GM12878 (cell line): ENCODE measurements around the gene UBQLN4.

Experiments used
- ASH2L ChIP-seq: fragments of 300-600, 200-600 bp; sonication (generic); IDR thresholded peaks from 2 replicates; pipeline ENCODE4 v1.6.1; 2017; ENCODE audit warnings: low read depth, mild to moderate bottlenecking, borderline replicate concordance
- EZH2 ChIP-seq: IDR thresholded peaks from 2 replicates; pipeline ENCODE4 v1.6.1; 2012; ENCODE audit warnings: low read depth, mild to moderate bottlenecking, control low read depth, inconsistent platforms, low read length, borderline replicate concordance; ENCODE audit not compliant: control insufficient read depth
- MAX ChIP-seq: IDR thresholded peaks from 2 replicates; pipeline ENCODE4 v1.6.1; 2012; ENCODE audit warnings: low read depth, low read length, improper control_type of control experiment
- TAF1 ChIP-seq: IDR thresholded peaks from 2 replicates; pipeline ENCODE4 v1.6.1; 2011; ENCODE audit warnings: mild to moderate bottlenecking, low read depth, low read length, borderline replicate concordance
- ZNF207 ChIP-seq: fragments of 450-650 bp; IDR thresholded peaks from 2 replicates; pipeline ENCODE4 v1.6.1; 2014; ENCODE audit warnings: antibody characterized with exemption, mild to moderate bottlenecking, borderline replicate concordance
- TF ChIP-seq, protein P1 (sequence below), 3 experiments: IDR thresholded peaks in 2 of 3; conservative IDR thresholded peaks in 1 of 3; 2 replicates each; pipeline ENCODE4 v1.5.1; 2011; ENCODE audit warnings: low read depth in 3 of 3, low read length in 3 of 3, mild to moderate bottlenecking in 3 of 3, control low read depth in 2 of 3, moderate library complexity in 2 of 3, inconsistent platforms in 1 of 3, mixed read lengths in 1 of 3; ENCODE audit not compliant: control insufficient read depth in 2 of 3, insufficient read depth in 1 of 3; ENCODE audit errors: extremely low read depth in 1 of 3

- TF ChIP-seq, protein P1, sequence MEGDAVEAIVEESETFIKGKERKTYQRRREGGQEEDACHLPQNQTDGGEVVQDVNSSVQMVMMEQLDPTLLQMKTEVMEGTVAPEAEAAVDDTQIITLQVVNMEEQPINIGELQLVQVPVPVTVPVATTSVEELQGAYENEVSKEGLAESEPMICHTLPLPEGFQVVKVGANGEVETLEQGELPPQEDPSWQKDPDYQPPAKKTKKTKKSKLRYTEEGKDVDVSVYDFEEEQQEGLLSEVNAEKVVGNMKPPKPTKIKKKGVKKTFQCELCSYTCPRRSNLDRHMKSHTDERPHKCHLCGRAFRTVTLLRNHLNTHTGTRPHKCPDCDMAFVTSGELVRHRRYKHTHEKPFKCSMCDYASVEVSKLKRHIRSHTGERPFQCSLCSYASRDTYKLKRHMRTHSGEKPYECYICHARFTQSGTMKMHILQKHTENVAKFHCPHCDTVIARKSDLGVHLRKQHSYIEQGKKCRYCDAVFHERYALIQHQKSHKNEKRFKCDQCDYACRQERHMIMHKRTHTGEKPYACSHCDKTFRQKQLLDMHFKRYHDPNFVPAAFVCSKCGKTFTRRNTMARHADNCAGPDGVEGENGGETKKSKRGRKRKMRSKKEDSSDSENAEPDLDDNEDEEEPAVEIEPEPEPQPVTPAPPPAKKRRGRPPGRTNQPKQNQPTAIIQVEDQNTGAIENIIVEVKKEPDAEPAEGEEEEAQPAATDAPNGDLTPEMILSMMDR (IDR thresholded peaks at IDR 0.05 in 2 of 3, conservative IDR thresholded peaks at IDR 0.05 in 1 of 3; ENCODE audit: control insufficient read depth in 2 of 3, extremely low read depth in 1 of 3, insufficient read depth in 1 of 3, low read depth in 3 of 3, low read length in 3 of 3), result no peak
- TF ChIP-seq TAF1 (no peak), MAX (no peak), ZNF207 (no peak), EZH2 (no peak), ASH2L (no peak)
These were observed 44.0 kb upstream of the UBQLN4 start for GRCh38 chr1:156097499-156098178.
